Measurements from ENCODE around the gene PITPNC1.
"Not testable (repeated sequence)": the region's sequence is repeated elsewhere in the genome, so short reads cannot be mapped to it uniquely, and the experiment has no call there.

PITPNC1 gene

GRCh38 chr17:67489273-67489672 lies 112.2 kb downstream of the PITPNC1 start:
- Histone ChIP-seq H3K27ac (ENCODE audit: low read length) (no peak overlapping the region), H3K4me1 (ENCODE audit: control insufficient read depth, insufficient read depth, low read length) (peaks cover 20% of the 10 kb centered on the region), H3K9me3 (ENCODE audit: control insufficient read depth in 2 of 2, low read length in 2 of 2) (no peaks in the 10 kb centered on the region), H3K9ac (ENCODE audit: low read length in 2 of 2) (no peak overlapping the region), H3K27me3 (ENCODE audit: control insufficient read depth in 1 of 2, insufficient read depth in 2 of 2, low read length in 2 of 2) (no peaks in the 10 kb centered on the region), H3K4me3 (ENCODE audit: low read length in 2 of 2) (no peak overlapping the region), H3K36me3 (ENCODE audit: control insufficient read depth in 2 of 2, insufficient read depth in 2 of 2, low read length in 2 of 2) (no peaks in the 10 kb centered on the region)

GRCh38 chr17:67490471-67490870 lies 113.4 kb downstream of the PITPNC1 start:
- no peaks in the 10 kb centered on the region for H3K36me3 ChIP-seq (ENCODE audit: control insufficient read depth in 2 of 2, insufficient read depth in 2 of 2, low read length in 2 of 2)
- peak overlapping the region; percentile 61 for H3K27ac ChIP-seq (ENCODE audit: low read length)
- H3K4me1 ChIP-seq (ENCODE audit: control insufficient read depth, insufficient read depth, low read length), result peaks cover 20% of the 10 kb centered on the region
- H3K27me3 ChIP-seq (ENCODE audit: control insufficient read depth in 1 of 2, insufficient read depth in 2 of 2, low read length in 2 of 2), result no peaks in the 10 kb centered on the region
- H3K4me3 ChIP-seq (ENCODE audit: low read length in 2 of 2), result peak overlapping the region; percentile 56 to 64
- H3K9me3 ChIP-seq (ENCODE audit: control insufficient read depth in 2 of 2, low read length in 2 of 2), result no peaks in the 10 kb centered on the region
- H3K9ac ChIP-seq (ENCODE audit: low read length in 2 of 2), result peak overlapping the region; percentile 2 to 54

- Histone ChIP-seq H3K9ac (ENCODE audit: low read length in 2 of 2) (peak overlapping the region; percentile 5 to 54), H3K9me3 (ENCODE audit: control insufficient read depth in 2 of 2, low read length in 2 of 2) (no peaks in the 10 kb centered on the region), H3K27me3 (ENCODE audit: control insufficient read depth in 1 of 2, insufficient read depth in 2 of 2, low read length in 2 of 2) (no peaks in the 10 kb centered on the region), H3K4me1 (ENCODE audit: control insufficient read depth, insufficient read depth, low read length) (peaks cover 20% of the 10 kb centered on the region), H3K36me3 (ENCODE audit: control insufficient read depth in 2 of 2, insufficient read depth in 2 of 2, low read length in 2 of 2) (no peaks in the 10 kb centered on the region), H3K4me3 (ENCODE audit: low read length in 2 of 2) (peak overlapping the region; percentile 56 to 64), H3K27ac (ENCODE audit: low read length) (peak overlapping the region; percentile 61)
Observed at GRCh38 chr17:67491009-67491680, 114.1 kb downstream of the PITPNC1 start.

GRCh38 chr17:67491681-67492024 lies 114.6 kb downstream of the PITPNC1 start:
- no peak overlapping the region for H3K9ac ChIP-seq (ENCODE audit: low read length in 2 of 2)
- peak overlapping the region; percentile 28 to 64 for H3K4me3 ChIP-seq (ENCODE audit: low read length in 2 of 2)
- peaks cover 20% of the 10 kb centered on the region for H3K4me1 ChIP-seq (ENCODE audit: control insufficient read depth, insufficient read depth, low read length)
- peak overlapping the region; percentile 61 for H3K27ac ChIP-seq (ENCODE audit: low read length)
- no peaks in the 10 kb centered on the region for H3K36me3 ChIP-seq (ENCODE audit: control insufficient read depth in 2 of 2, insufficient read depth in 2 of 2, low read length in 2 of 2)
- no peaks in the 10 kb centered on the region for H3K9me3 ChIP-seq (ENCODE audit: control insufficient read depth in 2 of 2, low read length in 2 of 2)
- no peaks in the 10 kb centered on the region for H3K27me3 ChIP-seq (ENCODE audit: control insufficient read depth in 1 of 2, insufficient read depth in 2 of 2, low read length in 2 of 2)

- Histone ChIP-seq H3K9ac (ENCODE audit: low read length in 2 of 2) (peak overlapping the region in 1 of 2 donors; percentile 22), H3K36me3 (ENCODE audit: control insufficient read depth in 2 of 2, insufficient read depth in 2 of 2, low read length in 2 of 2) (no peaks in the 10 kb centered on the region), H3K4me3 (ENCODE audit: low read length in 2 of 2) (peak overlapping the region in 1 of 2 donors; percentile 47), H3K4me1 (ENCODE audit: control insufficient read depth, insufficient read depth, low read length) (peaks cover 20% of the 10 kb centered on the region), H3K27ac (ENCODE audit: low read length) (no peak overlapping the region), H3K27me3 (ENCODE audit: control insufficient read depth in 1 of 2, insufficient read depth in 2 of 2, low read length in 2 of 2) (no peaks in the 10 kb centered on the region), H3K9me3 (ENCODE audit: control insufficient read depth in 2 of 2, low read length in 2 of 2) (no peaks in the 10 kb centered on the region)
Observed at GRCh38 chr17:67492251-67492740, 115.2 kb downstream of the PITPNC1 start.

- H3K9ac ChIP-seq (ENCODE audit: low read length in 2 of 2), result no peak overlapping the region
- no peaks in the 10 kb centered on the region for H3K27me3 ChIP-seq (ENCODE audit: control insufficient read depth in 1 of 2, insufficient read depth in 2 of 2, low read length in 2 of 2)
- H3K4me3 ChIP-seq (ENCODE audit: low read length in 2 of 2), result peak overlapping the region in 1 of 2 donors; percentile 47
- no peaks in the 10 kb centered on the region for H3K9me3 ChIP-seq (ENCODE audit: control insufficient read depth in 2 of 2, low read length in 2 of 2)
- H3K36me3 ChIP-seq (ENCODE audit: control insufficient read depth in 2 of 2, insufficient read depth in 2 of 2, low read length in 2 of 2), result no peaks in the 10 kb centered on the region
- no peak overlapping the region for H3K27ac ChIP-seq (ENCODE audit: low read length)
- peaks cover 16% of the 10 kb centered on the region for H3K4me1 ChIP-seq (ENCODE audit: control insufficient read depth, insufficient read depth, low read length)
Observed at GRCh38 chr17:67492824-67493517, 115.9 kb downstream of the PITPNC1 start.

- peaks cover 16% of the 10 kb centered on the region for H3K4me1 ChIP-seq (ENCODE audit: control insufficient read depth, insufficient read depth, low read length)
- no peak overlapping the region for H3K27ac ChIP-seq (ENCODE audit: low read length)
- H3K9me3 ChIP-seq (ENCODE audit: control insufficient read depth in 2 of 2, low read length in 2 of 2), result no peaks in the 10 kb centered on the region
- no peaks in the 10 kb centered on the region for H3K36me3 ChIP-seq (ENCODE audit: control insufficient read depth in 2 of 2, insufficient read depth in 2 of 2, low read length in 2 of 2)
- no peak overlapping the region for H3K9ac ChIP-seq (ENCODE audit: low read length in 2 of 2)
- no peaks in the 10 kb centered on the region for H3K27me3 ChIP-seq (ENCODE audit: control insufficient read depth in 1 of 2, insufficient read depth in 2 of 2, low read length in 2 of 2)
- no peak overlapping the region for H3K4me3 ChIP-seq (ENCODE audit: low read length in 2 of 2)
Observed at GRCh38 chr17:67493812-67494211, 116.7 kb downstream of the PITPNC1 start.

GRCh38 chr17:67495534-67495933 lies 118.5 kb downstream of the PITPNC1 start:
- H3K27ac ChIP-seq (ENCODE audit: low read length); H3K27me3 ChIP-seq (ENCODE audit: control insufficient read depth in 1 of 2, insufficient read depth in 2 of 2, low read length in 2 of 2); H3K4me3 ChIP-seq (ENCODE audit: low read length in 2 of 2); H3K9ac ChIP-seq (ENCODE audit: low read length in 2 of 2); H3K9me3 ChIP-seq (ENCODE audit: control insufficient read depth in 2 of 2, low read length in 2 of 2); H3K36me3 ChIP-seq (ENCODE audit: control insufficient read depth in 2 of 2, insufficient read depth in 2 of 2, low read length in 2 of 2): not testable (repeated sequence)
- H3K4me1 ChIP-seq (ENCODE audit: control insufficient read depth, insufficient read depth, low read length), result peaks cover 13% of the 10 kb centered on the region

GRCh38 chr17:67496286-67496685 lies 119.2 kb downstream of the PITPNC1 start:
- Histone ChIP-seq H3K9ac (ENCODE audit: low read length in 2 of 2) (no peak overlapping the region), H3K9me3 (ENCODE audit: control insufficient read depth in 2 of 2, low read length in 2 of 2) (no peaks in the 10 kb centered on the region), H3K36me3 (ENCODE audit: control insufficient read depth in 2 of 2, insufficient read depth in 2 of 2, low read length in 2 of 2) (no peaks in the 10 kb centered on the region), H3K4me3 (ENCODE audit: low read length in 2 of 2) (no peak overlapping the region), H3K4me1 (ENCODE audit: control insufficient read depth, insufficient read depth, low read length) (peaks cover 7% of the 10 kb centered on the region), H3K27me3 (ENCODE audit: control insufficient read depth in 1 of 2, insufficient read depth in 2 of 2, low read length in 2 of 2) (no peaks in the 10 kb centered on the region), H3K27ac (ENCODE audit: low read length) (no peak overlapping the region)

GRCh38 chr17:67499685-67500084 lies 122.6 kb downstream of the PITPNC1 start:
- Histone ChIP-seq H3K36me3 (ENCODE audit: control insufficient read depth in 2 of 2, insufficient read depth in 2 of 2, low read length in 2 of 2) (no peaks in the 10 kb centered on the region), H3K9me3 (ENCODE audit: control insufficient read depth in 2 of 2, low read length in 2 of 2) (no peaks in the 10 kb centered on the region), H3K27me3 (ENCODE audit: control insufficient read depth in 1 of 2, insufficient read depth in 2 of 2, low read length in 2 of 2) (no peaks in the 10 kb centered on the region), H3K27ac (ENCODE audit: low read length) (no peak overlapping the region), H3K9ac (ENCODE audit: low read length in 2 of 2) (no peak overlapping the region), H3K4me1 (ENCODE audit: control insufficient read depth, insufficient read depth, low read length) (no peaks in the 10 kb centered on the region), H3K4me3 (ENCODE audit: low read length in 2 of 2) (no peak overlapping the region)

- Histone ChIP-seq H3K36me3 (ENCODE audit: control insufficient read depth in 2 of 2, insufficient read depth in 2 of 2, low read length in 2 of 2) (no peaks in the 10 kb centered on the region), H3K9me3 (ENCODE audit: control insufficient read depth in 2 of 2, low read length in 2 of 2) (no peaks in the 10 kb centered on the region), H3K4me3 (ENCODE audit: low read length in 2 of 2) (no peak overlapping the region), H3K4me1 (ENCODE audit: control insufficient read depth, insufficient read depth, low read length) (no peaks in the 10 kb centered on the region), H3K27me3 (ENCODE audit: control insufficient read depth in 1 of 2, insufficient read depth in 2 of 2, low read length in 2 of 2) (no peaks in the 10 kb centered on the region), H3K9ac (ENCODE audit: low read length in 2 of 2) (no peak overlapping the region), H3K27ac (ENCODE audit: low read length) (no peak overlapping the region)
Observed at GRCh38 chr17:67500261-67500660, 123.2 kb downstream of the PITPNC1 start.

Data from stomach smooth muscle (tissue), 2 donors.